GM20431 (cell line): ENCODE results near the gene IFIT3.

Experiments used
- in situ Hi-C: fragments of 300-500 bp; cut with MseI, MboI; formaldehyde crosslinking; loops from one replicate; pipeline ENCODE4 v1.15.0; 2020; ENCODE audit warnings: low sequenced_read_pairs; ENCODE audit not compliant: unreplicated experiment

Gene IFIT3

DNA sequence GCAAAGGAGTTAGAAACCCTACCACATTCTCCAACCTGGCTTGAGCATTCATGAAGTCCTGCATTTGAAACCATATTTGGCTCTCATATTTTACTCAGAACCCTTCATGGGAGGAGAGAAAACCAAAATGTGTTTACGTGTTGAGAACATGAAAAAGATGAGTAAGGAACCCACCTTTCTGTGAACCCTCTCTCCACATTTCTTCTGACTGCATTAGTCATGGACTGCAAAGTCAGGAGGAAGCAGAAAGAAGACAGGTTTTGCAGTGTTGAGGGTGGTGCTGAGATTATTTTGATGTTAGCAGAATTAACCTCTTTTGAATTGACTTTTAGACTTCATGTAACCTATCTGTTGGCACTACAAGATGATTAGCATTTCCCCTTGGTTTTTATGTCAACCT, 55.0 kb downstream of the IFIT3 start:
- in situ Hi-C loops = no loop called here

- in situ Hi-C loops = no loop called here
These were observed 56.9 kb downstream of the IFIT3 start for GRCh38 chr10:89384474-89385340.

DNA sequence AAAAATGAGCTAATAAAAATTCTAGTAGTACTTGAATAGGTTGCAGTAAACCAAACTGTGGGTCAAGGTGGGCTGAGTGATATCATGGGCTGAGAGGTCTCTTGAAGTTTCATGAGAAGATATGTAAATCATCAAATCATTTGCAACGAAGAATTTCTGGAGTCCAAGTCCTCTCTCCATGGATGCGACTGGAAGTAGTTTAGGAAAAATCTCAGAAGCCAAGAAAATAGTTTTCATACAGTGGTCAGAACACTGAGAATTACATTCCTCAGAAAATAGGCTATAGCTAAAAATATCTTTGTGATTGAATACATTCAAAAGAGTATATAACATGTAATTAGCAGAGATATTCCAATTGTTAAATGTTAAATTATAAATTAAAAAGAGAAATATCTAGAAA, 61.0 kb downstream of the IFIT3 start:
- in situ Hi-C loops = no loop called here

- in situ Hi-C loops = no loop called here
These were observed 61.5 kb downstream of the IFIT3 start for GRCh38 chr10:89389254-89389653.
